ENCODE results near the gene ACR. TPM values are rescaled to one million over a fixed set of nuclear protein-coding genes. Genes with fewer than 3 reads are reported as not detected.
"Not testable (repeated sequence)": the region's sequence is repeated elsewhere in the genome, so short reads cannot be mapped to it uniquely, and the experiment has no call there.

The ACR gene
- total and polyA plus RNA-seq, 2 of the 8 experiments (the other 6 are each of a cell fraction or from before 2014, with no cell fraction given), result 0.56 TPM; not detected in 1

DNA sequence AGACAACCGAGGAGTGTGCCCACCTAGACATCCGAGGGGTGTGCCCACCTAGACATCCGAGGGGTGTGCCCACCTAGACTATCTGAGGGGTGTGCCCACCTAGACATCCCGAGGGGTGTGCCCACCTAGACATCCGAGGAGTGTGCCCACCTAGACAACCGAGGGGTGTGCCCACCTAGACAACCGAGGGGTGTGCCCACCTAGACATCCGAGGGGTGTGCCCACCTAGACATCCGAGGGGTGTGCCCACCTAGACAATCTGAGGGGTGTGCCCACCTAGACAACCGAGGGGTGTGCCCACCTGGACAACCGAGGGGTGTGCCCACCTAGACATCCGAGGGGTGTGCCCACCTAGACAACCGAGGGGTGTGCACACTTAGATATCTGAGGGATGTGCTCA lies 10.6 kb downstream of the ACR start:
- H2BK120ac ChIP-seq (replicated peaks; ENCODE audit: low read depth, low read length); H3K79me2 ChIP-seq (ENCODE audit: control insufficient read depth in 1 of 2, insufficient read depth in 2 of 2, low read length in 2 of 2); H4K8ac ChIP-seq (ENCODE audit: extremely low read depth, insufficient read depth, low read length); H3K23me2 ChIP-seq (ENCODE audit: low read depth, low read length); H3K27ac ChIP-seq (ENCODE audit: low read depth, low read length); H3K9me3 ChIP-seq (ENCODE audit: insufficient read depth in 2 of 2, low read depth in 1 of 2, low read length in 1 of 2); H2BK20ac ChIP-seq (ENCODE audit: low read length); H3K9ac ChIP-seq (replicated peaks in 1 of 4; ENCODE audit: extremely low read depth in 1 of 4, low read depth in 3 of 4, low read length in 3 of 4); H4K91ac ChIP-seq (replicated peaks; ENCODE audit: insufficient read length, low read length); H2AFZ ChIP-seq (ENCODE audit: low read length); H4K20me1 ChIP-seq (replicated peaks in 1 of 2; ENCODE audit: control insufficient read depth in 1 of 2, insufficient read depth in 2 of 2, low read length in 2 of 2); H3K27me3 ChIP-seq (replicated peaks in 1 of 4; ENCODE audit: control insufficient read depth in 3 of 4, extremely low read depth in 1 of 4, insufficient read depth in 3 of 4, low read length in 3 of 4); H2BK5ac ChIP-seq (ENCODE audit: low read depth, low read length); H3K4ac ChIP-seq (replicated peaks; ENCODE audit: insufficient read length, low read depth, low read length); H4K5ac ChIP-seq (ENCODE audit: insufficient read length, low read depth, low read length); H2AK5ac ChIP-seq (ENCODE audit: low read depth, low read length); H2BK15ac ChIP-seq (ENCODE audit: low read length); H3K79me1 ChIP-seq (ENCODE audit: low read depth, low read length); H3K4me3 ChIP-seq (ENCODE audit: extremely low read depth in 1 of 4, insufficient read depth in 2 of 4, low read depth in 3 of 4, low read length in 4 of 4); H3K36me3 ChIP-seq (ENCODE audit: control insufficient read depth in 2 of 4, insufficient read depth in 4 of 4, low read length in 3 of 4); H2BK12ac ChIP-seq (ENCODE audit: low read depth, low read length); H3K18ac ChIP-seq (ENCODE audit: extremely low read depth, low read length); H3K23ac ChIP-seq (ENCODE audit: insufficient read length); FAIRE-seq; H3K4me1 ChIP-seq (replicated peaks in 1 of 4; ENCODE audit: control insufficient read depth in 3 of 4, insufficient read depth in 4 of 4, low read length in 3 of 4); POLR2A ChIA-PET (ENCODE audit: partially characterized antibody); H3K4me2 ChIP-seq (ENCODE audit: insufficient read depth in 1 of 2, low read depth in 2 of 2, low read length in 2 of 2); H3K56ac ChIP-seq (replicated peaks; ENCODE audit: insufficient read length, low read depth, low read length); H3K14ac ChIP-seq (ENCODE audit: insufficient read length); DNase-seq (ENCODE audit: low read depth in 1 of 2, low spot score in 2 of 2): not testable (repeated sequence)
- CTCF ChIA-PET (ENCODE audit: partially characterized antibody), result interaction anchor here (0.7 kb wide), 1 partner anchor 16 kb away, joined by 3 read pairs; no protein-coding TSS in a partner anchor
- 77% methylated on average over 7 of the region's 13 CpGs; no CpG with 5 or more reads in 1 of the 2 experiments for WGBS, 2 experiments (ENCODE audit: extremely low coverage in 1 of 2, insufficient coverage in 1 of 2, insufficient read length in 1 of 2, insufficient replicate concordance in 2 of 2, low coverage in 1 of 2, low lambda C conversion rate in 2 of 2, missing lambda C conversion rate in 1 of 2)

GRCh38 chr22:50749302-50750074 lies 11.5 kb downstream of the ACR start:
- H3K4me2 ChIP-seq (ENCODE audit: insufficient read depth in 1 of 2, low read depth in 2 of 2, low read length in 2 of 2); H3K23me2 ChIP-seq (ENCODE audit: low read depth, low read length); H3K4ac ChIP-seq (replicated peaks; ENCODE audit: insufficient read length, low read depth, low read length); H2BK5ac ChIP-seq (ENCODE audit: low read depth, low read length); H3K27me3 ChIP-seq (replicated peaks in 1 of 4; ENCODE audit: control insufficient read depth in 3 of 4, extremely low read depth in 1 of 4, insufficient read depth in 3 of 4, low read length in 3 of 4); H4K91ac ChIP-seq (replicated peaks; ENCODE audit: insufficient read length, low read length); H3K4me1 ChIP-seq (replicated peaks in 1 of 4; ENCODE audit: control insufficient read depth in 3 of 4, insufficient read depth in 4 of 4, low read length in 3 of 4); H3K4me3 ChIP-seq (ENCODE audit: extremely low read depth in 1 of 4, insufficient read depth in 2 of 4, low read depth in 3 of 4, low read length in 4 of 4); H4K20me1 ChIP-seq (replicated peaks in 1 of 2; ENCODE audit: control insufficient read depth in 1 of 2, insufficient read depth in 2 of 2, low read length in 2 of 2); H3K9ac ChIP-seq (replicated peaks in 1 of 4; ENCODE audit: extremely low read depth in 1 of 4, low read depth in 3 of 4, low read length in 3 of 4); H4K5ac ChIP-seq (ENCODE audit: insufficient read length, low read depth, low read length); H2BK120ac ChIP-seq (replicated peaks; ENCODE audit: low read depth, low read length); H3K27ac ChIP-seq (ENCODE audit: low read depth, low read length); H2AFZ ChIP-seq (ENCODE audit: low read length); H2AK5ac ChIP-seq (ENCODE audit: low read depth, low read length); FAIRE-seq; H3K56ac ChIP-seq (replicated peaks; ENCODE audit: insufficient read length, low read depth, low read length); POLR2A ChIA-PET (ENCODE audit: partially characterized antibody); H3K18ac ChIP-seq (ENCODE audit: extremely low read depth, low read length); H3K79me1 ChIP-seq (ENCODE audit: low read depth, low read length); H2BK12ac ChIP-seq (ENCODE audit: low read depth, low read length); DNase-seq (ENCODE audit: low read depth in 1 of 2, low spot score in 2 of 2); H2BK15ac ChIP-seq (ENCODE audit: low read length); H3K36me3 ChIP-seq (ENCODE audit: control insufficient read depth in 2 of 4, insufficient read depth in 4 of 4, low read length in 3 of 4); H3K23ac ChIP-seq (ENCODE audit: insufficient read length); H4K8ac ChIP-seq (ENCODE audit: extremely low read depth, insufficient read depth, low read length); H3K79me2 ChIP-seq (ENCODE audit: control insufficient read depth in 1 of 2, insufficient read depth in 2 of 2, low read length in 2 of 2); H2BK20ac ChIP-seq (ENCODE audit: low read length); H3K9me3 ChIP-seq (ENCODE audit: insufficient read depth in 2 of 2, low read depth in 1 of 2, low read length in 1 of 2); H3K14ac ChIP-seq (ENCODE audit: insufficient read length): not testable (repeated sequence)
- WGBS, 2 experiments (ENCODE audit: extremely low coverage in 1 of 2, insufficient coverage in 1 of 2, insufficient read length in 1 of 2, insufficient replicate concordance in 2 of 2, low coverage in 1 of 2, low lambda C conversion rate in 2 of 2, missing lambda C conversion rate in 1 of 2), result 69% methylated on average over 9 of the region's 9 CpGs; no CpG with 5 or more reads in 1 of the 2 experiments
- CTCF ChIA-PET (ENCODE audit: partially characterized antibody), result interaction anchor here (0.7 kb wide), 1 partner anchor 17 kb away, joined by 3 read pairs; no protein-coding TSS in a partner anchor

All from H1 (cell line).